ENCODE measurements around the gene ERCC4.
A peak's percentile ranks its signal among the peaks of the same experiment; 100 is the strongest.
"Not testable (repeated sequence)": the region's sequence is repeated elsewhere in the genome, so short reads cannot be mapped to it uniquely, and the experiment has no call there.

DNA sequence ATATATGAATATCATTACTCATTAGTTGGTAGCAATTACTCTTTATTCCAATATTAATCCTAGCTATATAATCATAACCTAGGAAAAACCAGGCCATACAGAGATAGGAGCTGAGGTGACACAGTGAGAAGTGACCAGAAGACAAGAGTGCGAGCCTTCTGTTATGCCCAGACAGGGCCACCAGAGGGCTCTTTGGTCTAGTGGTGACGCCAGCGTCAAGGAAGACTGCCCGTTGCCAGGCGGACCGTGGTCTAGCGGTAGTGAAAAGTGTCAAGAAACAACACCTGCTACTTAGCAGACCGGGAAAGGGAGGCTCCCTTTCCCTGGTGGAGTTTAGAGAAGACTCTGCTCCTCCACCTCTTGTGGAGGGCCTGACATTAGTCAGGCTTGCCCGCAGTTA is 15.1 kb upstream of the ERCC4 start:
- TF ChIP-seq MYC (IDR thresholded peaks at IDR 0.05; ENCODE audit: low read depth, low read length); POLR2A (IDR thresholded peaks at IDR 0.05; ENCODE audit: extremely low read depth, insufficient read length): not testable (repeated sequence)
- TF ChIP-seq, protein P1, sequence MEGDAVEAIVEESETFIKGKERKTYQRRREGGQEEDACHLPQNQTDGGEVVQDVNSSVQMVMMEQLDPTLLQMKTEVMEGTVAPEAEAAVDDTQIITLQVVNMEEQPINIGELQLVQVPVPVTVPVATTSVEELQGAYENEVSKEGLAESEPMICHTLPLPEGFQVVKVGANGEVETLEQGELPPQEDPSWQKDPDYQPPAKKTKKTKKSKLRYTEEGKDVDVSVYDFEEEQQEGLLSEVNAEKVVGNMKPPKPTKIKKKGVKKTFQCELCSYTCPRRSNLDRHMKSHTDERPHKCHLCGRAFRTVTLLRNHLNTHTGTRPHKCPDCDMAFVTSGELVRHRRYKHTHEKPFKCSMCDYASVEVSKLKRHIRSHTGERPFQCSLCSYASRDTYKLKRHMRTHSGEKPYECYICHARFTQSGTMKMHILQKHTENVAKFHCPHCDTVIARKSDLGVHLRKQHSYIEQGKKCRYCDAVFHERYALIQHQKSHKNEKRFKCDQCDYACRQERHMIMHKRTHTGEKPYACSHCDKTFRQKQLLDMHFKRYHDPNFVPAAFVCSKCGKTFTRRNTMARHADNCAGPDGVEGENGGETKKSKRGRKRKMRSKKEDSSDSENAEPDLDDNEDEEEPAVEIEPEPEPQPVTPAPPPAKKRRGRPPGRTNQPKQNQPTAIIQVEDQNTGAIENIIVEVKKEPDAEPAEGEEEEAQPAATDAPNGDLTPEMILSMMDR (IDR thresholded peaks at IDR 0.05; ENCODE audit: low read depth, low read length): peak; percentile 26
- TF ChIP-seq, protein P2, sequence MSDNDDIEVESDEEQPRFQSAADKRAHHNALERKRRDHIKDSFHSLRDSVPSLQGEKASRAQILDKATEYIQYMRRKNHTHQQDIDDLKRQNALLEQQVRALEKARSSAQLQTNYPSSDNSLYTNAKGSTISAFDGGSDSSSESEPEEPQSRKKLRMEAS (IDR thresholded peaks at IDR 0.05; ENCODE audit: low read depth, low read length): not testable (repeated sequence)
